NCI-H146 (cell line): ENCODE results near the gene FOXL3.

Experiments used
- DNase-seq: peaks from one replicate; lab custom pipeline; 2025; lab: John Stamatoyannopoulos, UW

Gene FOXL3

DNA sequence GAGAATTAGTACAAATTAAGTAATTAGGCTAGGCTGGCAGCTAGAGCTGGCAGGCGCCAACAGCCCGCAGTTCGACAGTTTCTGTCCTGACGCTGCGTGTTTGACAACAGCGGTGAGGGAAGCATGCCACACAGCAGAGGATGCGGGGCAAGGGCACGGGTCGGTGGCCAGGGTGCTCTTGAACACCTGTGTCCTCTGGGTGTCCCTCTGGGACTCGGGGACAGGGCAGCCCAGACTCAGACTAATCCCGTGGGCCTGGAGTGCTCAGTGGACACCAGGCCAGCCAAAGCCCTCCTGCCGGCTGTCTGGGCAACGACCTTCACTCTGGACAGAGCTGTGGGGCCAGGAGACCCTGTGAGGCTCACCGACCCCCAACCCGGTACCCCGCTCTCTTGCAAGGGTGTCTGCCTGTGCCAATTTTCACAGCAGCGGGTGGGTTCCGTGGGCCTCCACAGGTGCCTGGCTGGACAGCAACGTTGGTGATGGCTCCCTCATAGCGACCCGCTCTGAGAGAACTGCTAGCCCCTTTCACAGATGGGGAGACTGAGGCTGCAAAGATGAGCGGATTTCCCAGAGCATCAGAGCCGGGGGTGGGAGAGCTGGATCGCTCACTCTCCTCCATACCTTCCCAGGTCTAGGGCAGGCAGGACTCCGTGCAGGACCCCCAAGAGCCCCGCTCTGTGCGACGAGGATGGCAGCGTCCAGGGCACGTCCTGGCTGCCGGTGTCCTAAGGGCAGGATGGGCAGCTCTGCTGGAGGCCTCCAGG is 48.5 kb downstream of the FOXL3 start:
- no peak for DNase-seq

DNA sequence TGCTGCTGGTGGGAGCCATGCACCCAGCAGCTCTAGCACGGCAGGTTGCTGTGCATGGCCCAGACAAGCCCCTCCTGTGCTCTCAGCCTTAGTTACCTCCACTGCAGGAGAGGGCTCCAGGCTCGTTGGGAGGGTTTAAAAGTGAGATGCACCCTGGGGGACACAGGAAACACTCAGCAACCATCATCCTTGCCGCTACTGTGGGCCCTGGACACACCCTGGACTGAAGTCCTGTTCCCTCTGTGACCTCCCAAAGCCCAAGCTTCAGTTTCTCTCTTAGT is 49.0 kb downstream of the FOXL3 start:
- DNase-seq: no peak

DNA sequence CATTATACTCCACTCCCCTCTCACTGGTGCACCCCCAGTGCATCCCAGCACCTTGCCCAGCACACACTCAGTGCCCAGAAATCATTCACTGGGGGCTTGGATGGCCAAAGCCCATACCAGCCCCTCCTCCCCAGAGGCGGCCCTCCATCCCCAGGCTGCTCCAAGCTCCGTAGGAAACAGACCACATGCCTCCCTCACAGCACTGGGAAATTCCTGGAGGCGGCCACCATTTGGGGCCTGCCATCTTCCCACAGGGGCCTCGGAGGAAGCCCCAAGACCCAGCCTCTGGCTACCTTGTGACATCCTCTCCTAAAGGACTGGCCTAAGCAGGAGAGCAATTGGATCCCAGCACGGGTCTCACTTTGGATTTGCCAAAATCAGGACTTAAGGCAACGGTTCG is 49.7 kb downstream of the FOXL3 start:
- DNase-seq: no peak

DNA sequence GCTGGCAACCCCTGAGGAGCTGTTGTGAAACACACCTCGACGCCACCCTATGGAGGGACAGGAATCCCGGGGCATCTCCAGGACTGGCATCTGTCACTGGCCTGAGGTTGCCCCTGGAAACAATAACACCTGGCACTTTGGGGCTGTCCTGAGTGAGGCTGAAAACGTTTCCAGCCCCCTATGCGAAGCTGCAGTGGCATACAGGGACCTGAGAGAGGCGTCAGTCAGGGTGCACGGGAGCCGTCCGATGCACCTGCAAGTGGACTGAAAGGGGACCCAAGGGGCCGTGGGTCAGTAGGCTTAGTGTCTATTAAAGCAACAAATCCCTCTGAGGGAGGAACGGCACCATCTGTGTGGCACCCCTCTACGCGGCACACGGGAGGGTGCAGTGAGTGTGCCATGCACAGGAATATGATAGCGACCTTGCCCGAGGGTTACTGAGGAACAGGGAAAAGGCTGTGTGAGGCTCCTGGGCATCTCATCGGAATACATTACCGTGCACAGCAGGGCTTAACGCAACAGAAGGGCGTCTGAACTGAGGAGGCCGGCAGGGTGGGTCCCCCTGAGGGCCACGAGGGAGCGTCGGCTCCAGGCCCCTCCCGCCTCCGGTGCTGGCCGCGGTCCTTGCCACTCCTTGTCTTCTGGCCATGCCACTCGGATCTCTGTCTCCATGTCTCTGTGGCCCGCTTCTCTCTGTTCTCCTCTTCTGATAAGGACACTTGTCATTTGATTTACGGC is 50.4 kb downstream of the FOXL3 start:
- no peak for DNase-seq
